Measurements from ENCODE around the gene STAC. TPM values are rescaled to one million over a fixed set of nuclear protein-coding genes. Genes with fewer than 3 reads are reported as not detected.

The STAC gene
- total and polyA plus RNA-seq, 10 of the 15 experiments (the other 5 are each of a cell fraction or from before 2014, with no cell fraction given), result 0.07 TPM; not detected in 9

- TF ChIP-seq EED (IDR thresholded peaks at IDR 0.05; ENCODE audit: low read depth), result no peak
Measured at GRCh38 chr3:36429986-36430485, 49.7 kb downstream of the STAC start (continued).

GRCh38 chr3:36433511-36433910 lies 53.2 kb downstream of the STAC start:
- Histone ChIP-seq H3K36me3 (ENCODE audit: control insufficient read depth in 2 of 2, insufficient read depth in 2 of 2, low read length in 1 of 2) (no peaks in the 10 kb centered on the region), H3K4me1 (ENCODE audit: control insufficient read depth, insufficient read depth, low read length) (no peaks in the 10 kb centered on the region), H4K20me1 (ENCODE audit: control insufficient read depth, insufficient read depth) (no peaks in the 10 kb centered on the region), H3K79me2 (ENCODE audit: control insufficient read depth, insufficient read depth, low read length) (no peaks in the 10 kb centered on the region), H2AFZ (ENCODE audit: control insufficient read depth, low read depth, low read length) (no peak overlapping the region), H3K9ac (ENCODE audit: control insufficient read depth, insufficient read depth, low read length) (no peak overlapping the region), H3K27ac (ENCODE audit: control insufficient read depth, insufficient read depth) (no peak overlapping the region), H3K9me3 (replicated peaks; ENCODE audit: control insufficient read depth, insufficient read depth, low read length) (no peaks in the 10 kb centered on the region), H3K4me3 (no peak overlapping the region), H3K27me3 (replicated peaks in 1 of 2; ENCODE audit: control insufficient read depth in 2 of 2, insufficient read depth in 2 of 2, low read length in 1 of 2) (no peaks in the 10 kb centered on the region), H3K4me2 (ENCODE audit: control insufficient read depth, insufficient read depth) (no peak overlapping the region)
- DNase-seq (ENCODE audit: low read depth, low spot score), result no peak
- no TSS peak for BruUV-seq (replicated peaks)
- RAD21 ChIA-PET (ENCODE audit: unreplicated experiment), result no interaction called here
- in situ Hi-C loops (cut with MboI) (no loop called here), intact Hi-C loops (cut with micrococcal nuclease; ENCODE audit: unreplicated experiment) (no loop called here)
- TF ChIP-seq CHD4 (IDR thresholded peaks at IDR 0.05), result no peak
- TF ChIP-seq GABPA (IDR thresholded peaks at IDR 0.05; ENCODE audit: low read depth), result no peak
- TF ChIP-seq BCL11A (IDR thresholded peaks at IDR 0.05; ENCODE audit: low read depth, low read length), result no peak
- no peak for TF ChIP-seq BACH1 (IDR thresholded peaks at IDR 0.05; ENCODE audit: borderline replicate concordance)
- no peak for TF ChIP-seq MLLT1 (IDR thresholded peaks at IDR 0.05)
- no peak for TF ChIP-seq ATF7 (IDR thresholded peaks at IDR 0.05; ENCODE audit: low read depth)
- no peak for TF ChIP-seq JUNB (IDR thresholded peaks at IDR 0.05)
- TF ChIP-seq IKZF2 (IDR thresholded peaks at IDR 0.05), result no peak
- no peak for TF ChIP-seq TCF7 (IDR thresholded peaks at IDR 0.05; ENCODE audit: borderline replicate concordance)
- TF ChIP-seq TARDBP (IDR thresholded peaks at IDR 0.05; ENCODE audit: borderline replicate concordance), result no peak
- no peak for TF ChIP-seq RFX5 (IDR thresholded peaks at IDR 0.05; ENCODE audit: low read depth, low read length)
- no peak for TF ChIP-seq CTCF (IDR thresholded peaks at IDR 0.05 in 2 of 3, conservative IDR thresholded peaks at IDR 0.05 in 1 of 3; ENCODE audit: control insufficient read depth in 2 of 3, extremely low read depth in 1 of 3, insufficient read depth in 1 of 3, low read depth in 3 of 3, low read length in 3 of 3)
- TF ChIP-seq IRF5 (IDR thresholded peaks at IDR 0.05; ENCODE audit: borderline replicate concordance), result no peak
- TF ChIP-seq POLR2AphosphoS5 (IDR thresholded peaks at IDR 0.05; ENCODE audit: low read length), result no peak
- no peak for FAIRE-seq
- ATAC-seq, result no peak
- SMC1A ChIA-PET (ENCODE audit: uncharacterized antibody, unreplicated experiment), result interaction anchor here (1.1 kb wide), 1 partner anchor 10 kb away, joined by 3 read pairs; no protein-coding TSS in a partner anchor
- CTCF ChIA-PET, result no interaction called here
- POLR2A ChIA-PET, result no interaction called here
